NCI-H2196 treated with DMSO at 0.1 percent for 48 hours (cell line): ENCODE data around the gene ALG11.
"Not testable (repeated sequence)": the region's sequence is repeated elsewhere in the genome, so short reads cannot be mapped to it uniquely, and the experiment has no call there.

ENCODE experiments used
- DNase-seq: peaks from one replicate; lab custom pipeline; 2025; ENCODE audit not compliant: unreplicated experiment; lab: John Stamatoyannopoulos, UW

The ALG11 gene

GRCh38 chr13:52026246-52026626 lies 14.0 kb downstream of the ALG11 start:
- no peak for DNase-seq

- no peak for DNase-seq
Measured at GRCh38 chr13:52027832-52028231, 15.6 kb downstream of the ALG11 start.

GRCh38 chr13:52029569-52029968 lies 17.4 kb downstream of the ALG11 start:
- DNase-seq = no peak

- not testable (repeated sequence) for DNase-seq
Measured at GRCh38 chr13:52030401-52030800, 18.2 kb downstream of the ALG11 start.

- no peak for DNase-seq
Measured at GRCh38 chr13:52033039-52033438, 20.8 kb downstream of the ALG11 start.

- peak; percentile 12 for DNase-seq
Measured at GRCh38 chr13:52034616-52035226, 22.5 kb downstream of the ALG11 start.

GRCh38 chr13:52036037-52036436 lies 23.8 kb downstream of the ALG11 start:
- DNase-seq = no peak

GRCh38 chr13:52043675-52044074 lies 31.5 kb downstream of the ALG11 start:
- DNase-seq = no peak

GRCh38 chr13:52047463-52047862 lies 35.3 kb downstream of the ALG11 start:
- no peak for DNase-seq

DNA sequence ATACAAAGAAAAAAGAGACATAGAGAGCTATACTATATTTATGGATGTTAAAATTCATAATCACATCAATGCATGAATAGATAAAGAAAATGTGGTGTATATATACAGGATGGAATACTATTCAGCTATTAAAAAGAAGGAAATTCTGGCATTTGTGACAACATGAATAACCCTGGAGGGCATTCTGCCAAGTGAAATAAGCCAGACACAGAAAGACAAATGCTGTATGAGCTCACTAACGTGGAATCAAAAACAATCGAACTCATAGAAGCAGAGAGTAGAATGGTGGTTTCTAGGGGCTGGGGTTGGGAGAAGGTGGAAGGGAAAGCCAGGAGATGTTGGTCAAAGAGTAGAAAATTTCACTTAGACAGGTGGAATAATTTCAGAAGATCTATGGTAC lies 36.3 kb downstream of the ALG11 start:
- DNase-seq = no peak

DNA sequence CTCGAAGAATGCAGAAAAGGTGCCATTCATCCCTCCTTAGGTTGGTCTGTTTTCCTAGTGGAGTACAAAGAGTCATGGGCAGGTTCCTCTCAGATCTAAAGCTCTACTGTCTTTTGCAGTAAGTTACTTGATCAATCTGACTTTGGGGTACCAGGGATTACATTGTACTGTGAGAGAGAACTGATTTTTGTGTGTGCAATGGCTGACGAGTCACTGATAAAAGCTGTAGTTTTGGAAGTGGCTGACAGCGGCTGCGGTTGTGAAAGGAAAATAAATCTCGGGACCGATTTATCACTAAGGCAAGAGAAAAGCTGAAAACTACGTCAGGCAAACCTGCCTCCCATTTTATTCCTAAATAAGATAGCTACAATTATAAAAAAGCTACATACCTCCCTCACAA lies 39.2 kb downstream of the ALG11 start:
- no peak for DNase-seq

- DNase-seq = no peak
Measured at GRCh38 chr13:52053460-52053859, 41.3 kb downstream of the ALG11 start.

DNA sequence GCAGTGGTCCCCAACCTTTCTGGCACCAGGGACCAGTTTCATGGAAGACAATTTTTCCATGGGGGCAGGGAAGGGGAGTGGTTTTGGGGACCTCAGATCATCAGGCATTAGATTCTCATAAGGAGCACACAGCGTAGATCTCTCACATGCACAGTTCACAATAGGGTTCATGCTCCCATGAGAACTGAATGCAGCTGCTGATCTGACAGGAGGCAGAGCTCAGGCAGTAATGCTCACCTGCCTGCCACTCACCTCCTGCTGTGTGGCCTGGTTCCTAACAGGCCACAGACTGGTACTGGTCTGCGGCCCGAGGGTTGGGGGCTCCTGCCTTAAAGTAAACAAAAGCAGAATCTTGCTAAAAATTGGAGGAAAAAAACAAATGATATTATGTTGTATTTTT lies 48.9 kb downstream of the ALG11 start:
- not testable (repeated sequence) for DNase-seq

DNA sequence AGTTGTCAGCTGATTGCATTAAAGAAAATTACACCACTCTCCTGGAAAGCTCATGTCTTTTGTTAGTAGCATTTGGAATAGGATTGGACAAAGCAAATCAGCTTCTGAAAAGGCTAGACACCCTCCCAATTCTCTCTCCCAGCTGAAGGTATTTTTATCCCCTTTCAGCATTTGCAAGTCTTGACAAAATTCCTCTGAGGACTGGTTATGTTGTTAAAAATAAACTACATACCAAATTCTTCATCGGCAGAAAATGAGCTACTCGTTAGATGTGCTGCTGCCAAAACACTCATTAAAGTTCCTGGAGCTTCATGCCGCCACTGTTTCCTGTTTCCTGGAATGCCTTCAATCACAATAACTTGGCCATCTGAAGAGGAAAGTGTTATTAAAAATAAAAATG lies 49.4 kb downstream of the ALG11 start:
- no peak for DNase-seq

DNA sequence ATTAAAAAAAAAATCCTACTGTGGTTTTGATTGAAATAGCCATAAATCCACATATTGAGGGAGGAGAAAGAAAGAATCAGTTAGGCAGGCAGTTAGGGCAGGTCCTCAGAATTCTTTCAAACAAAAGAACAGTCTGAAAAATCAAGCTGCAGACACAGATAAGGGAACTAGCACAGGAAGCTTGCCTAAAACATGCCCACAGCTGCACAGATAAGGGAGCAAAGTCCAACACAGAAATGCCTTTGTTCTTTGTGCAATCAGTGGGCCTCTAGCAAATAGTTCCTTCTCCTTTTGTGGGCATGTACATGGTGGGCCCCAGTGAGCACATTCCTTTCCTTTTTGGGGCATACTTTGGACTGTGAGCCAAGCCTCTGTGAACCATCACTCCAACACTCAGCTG lies 55.0 kb downstream of the ALG11 start:
- DNase-seq = no peak

DNA sequence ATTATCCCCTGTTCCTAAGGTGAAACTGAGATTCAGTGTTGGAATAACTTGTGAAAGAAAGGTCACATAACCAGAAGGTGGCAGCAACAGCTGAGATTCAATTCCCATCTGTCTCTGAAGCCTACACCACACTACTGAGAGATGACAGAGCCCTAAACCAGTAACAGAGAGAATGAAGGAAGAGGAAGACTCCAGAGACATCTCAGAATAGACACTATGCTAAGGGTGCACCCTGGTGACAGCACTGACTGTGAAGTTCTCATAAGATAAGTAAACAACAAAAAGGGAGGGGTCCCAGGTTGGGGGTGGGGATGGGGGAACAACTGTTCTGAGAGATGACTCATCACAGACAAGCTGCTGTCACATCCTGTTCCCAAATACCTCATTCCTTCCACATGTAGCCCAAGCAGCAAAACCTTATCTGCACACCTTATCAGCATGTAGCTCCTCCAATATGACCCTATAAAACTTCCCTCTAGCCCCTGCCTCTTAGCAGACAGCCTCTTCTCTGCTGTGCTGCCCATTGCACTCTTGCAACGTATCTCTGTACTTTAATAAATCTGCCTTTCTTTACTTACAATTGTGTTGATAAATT lies 58.8 kb downstream of the ALG11 start:
- no peak for DNase-seq
